ENCODE measurements around the gene GALNT1.
"Not testable (repeated sequence)": the region's sequence is repeated elsewhere in the genome, so short reads cannot be mapped to it uniquely, and the experiment has no call there.

GALNT1 gene

DNA sequence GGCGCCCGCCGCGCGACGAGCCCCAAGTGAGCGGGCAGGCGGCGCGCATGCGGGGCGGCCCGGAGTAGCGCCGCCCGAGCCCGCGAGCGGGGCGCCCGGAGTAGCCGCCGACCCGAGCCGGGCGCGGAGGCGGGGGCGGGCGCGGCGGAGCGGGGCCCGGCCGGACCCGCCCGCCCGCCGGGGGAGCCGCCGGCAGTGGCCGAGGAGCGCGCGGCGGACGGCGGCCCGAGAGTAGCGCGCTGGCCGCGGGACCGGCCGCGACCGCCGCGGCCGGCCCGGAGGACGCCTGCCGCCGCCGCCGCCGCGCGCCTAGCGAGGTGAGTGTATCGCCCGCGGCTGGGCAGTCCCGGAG, at the start of gene GALNT1:
TSS of gene GALNT1 (plus strand) at position 195 of the 352 bp plus-strand sequence. CDS start 72,923 bp downstream, outside the sequence.
- no peak for DNase-seq

DNA sequence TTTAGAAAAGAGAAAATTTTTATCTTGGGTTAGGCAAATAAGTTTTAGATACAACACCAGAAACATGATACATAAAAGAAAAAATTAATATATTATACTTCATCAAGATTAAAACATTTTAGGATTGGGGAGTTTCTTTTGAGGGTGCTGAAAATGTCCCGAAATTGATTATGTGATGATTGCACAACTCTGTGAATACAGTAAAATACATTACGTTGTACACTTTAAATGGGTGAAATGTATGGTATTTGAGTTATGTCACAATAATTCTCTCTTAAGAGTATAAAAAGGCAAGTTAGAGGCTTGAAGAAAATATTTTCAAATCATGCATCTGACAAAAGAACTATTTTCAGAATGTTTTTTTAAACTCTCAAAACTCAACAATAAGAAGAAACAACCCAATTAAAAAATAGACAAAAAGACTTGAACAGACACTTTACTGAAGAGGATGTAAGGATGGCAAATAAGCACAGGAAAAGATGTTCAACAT, 47.6 kb upstream of the GALNT1 start:
- DNase-seq: no peak

DNA sequence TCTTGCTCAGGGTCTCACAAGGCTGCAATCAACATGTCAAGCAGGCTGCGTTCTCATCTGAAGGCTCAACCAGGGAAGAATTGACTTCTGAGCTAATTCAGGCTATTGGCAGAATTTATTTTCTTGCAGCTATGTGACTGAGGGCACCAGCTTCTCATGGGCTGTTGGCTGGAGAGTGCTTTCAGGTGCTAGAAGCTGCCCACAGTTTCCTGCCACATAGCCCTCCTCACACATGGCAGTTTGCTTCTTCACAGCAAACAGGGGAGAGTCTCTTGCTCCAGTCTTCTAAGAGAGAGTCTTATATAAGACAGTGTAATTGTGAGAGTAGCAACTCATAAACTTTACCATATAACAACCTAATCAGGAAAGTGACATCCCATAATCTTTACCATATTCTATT, 46.2 kb upstream of the GALNT1 start:
- DNase-seq: no peak

DNA sequence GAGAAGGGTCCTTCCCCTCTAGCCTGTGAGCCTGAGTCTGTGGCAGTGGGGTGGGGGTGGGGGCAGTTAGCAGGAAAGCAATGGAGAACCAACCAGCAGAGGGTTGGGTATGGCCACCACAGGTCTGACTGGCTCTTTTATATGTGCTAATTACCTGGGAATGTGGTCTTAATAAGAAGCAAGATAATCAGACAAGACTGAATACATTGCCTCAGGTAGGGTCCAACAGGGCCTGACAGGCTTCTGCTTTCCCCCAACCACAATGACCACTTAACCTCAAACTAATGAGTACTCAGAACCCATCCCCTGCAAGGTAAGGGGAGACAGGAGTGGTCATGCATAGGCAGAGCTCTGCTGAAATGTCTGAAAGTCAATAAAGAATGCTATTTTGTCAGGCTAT, 39.2 kb upstream of the GALNT1 start:
- no peak for DNase-seq

DNA sequence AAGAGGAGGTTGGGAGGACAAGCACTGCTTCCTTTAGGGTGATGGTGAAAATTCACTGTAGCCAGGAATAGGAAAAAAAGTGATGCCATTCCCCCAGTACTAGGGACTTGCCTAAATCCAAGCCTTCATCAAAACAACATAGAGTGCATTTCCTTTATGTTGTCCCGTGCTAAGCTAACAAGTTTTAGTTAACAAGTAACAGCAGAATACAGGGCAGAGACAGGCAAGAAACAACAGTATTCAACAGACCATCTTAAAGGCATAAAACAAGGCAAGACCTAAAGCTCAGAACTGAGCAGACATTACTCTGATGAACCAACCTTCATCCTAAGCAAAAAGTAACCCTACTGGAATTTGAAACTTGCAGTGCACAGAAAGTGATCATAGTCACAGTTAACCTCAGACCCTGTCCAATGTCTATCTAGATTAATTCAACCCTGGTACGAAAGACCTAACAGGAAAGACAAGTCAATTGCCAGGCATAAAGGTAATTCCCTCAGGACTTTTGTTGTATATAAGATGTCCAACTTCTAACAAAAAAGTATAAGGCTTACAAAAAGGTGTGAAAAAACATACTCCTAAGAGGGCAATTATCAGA, 34.4 kb upstream of the GALNT1 start:
- no peak for DNase-seq

DNA sequence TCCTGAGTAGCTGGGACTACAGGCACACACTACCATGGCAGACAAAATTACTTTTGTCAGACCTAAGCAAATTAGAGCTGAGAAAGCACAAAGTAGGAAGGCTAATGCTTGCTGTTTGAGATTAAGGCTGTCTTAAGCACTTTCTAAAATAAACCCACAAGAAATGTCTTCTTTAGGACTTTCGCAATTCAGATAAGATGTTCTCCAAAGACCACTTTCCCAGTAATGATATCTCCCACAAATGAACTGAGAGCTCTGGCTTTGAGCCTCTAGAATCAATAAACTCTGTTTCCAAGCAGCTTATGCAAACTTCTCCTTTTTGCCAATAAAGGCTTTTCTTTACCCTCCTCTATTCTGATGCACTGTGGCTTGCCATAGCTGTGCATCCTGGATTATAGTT, 32.0 kb upstream of the GALNT1 start:
- DNase-seq: no peak

DNA sequence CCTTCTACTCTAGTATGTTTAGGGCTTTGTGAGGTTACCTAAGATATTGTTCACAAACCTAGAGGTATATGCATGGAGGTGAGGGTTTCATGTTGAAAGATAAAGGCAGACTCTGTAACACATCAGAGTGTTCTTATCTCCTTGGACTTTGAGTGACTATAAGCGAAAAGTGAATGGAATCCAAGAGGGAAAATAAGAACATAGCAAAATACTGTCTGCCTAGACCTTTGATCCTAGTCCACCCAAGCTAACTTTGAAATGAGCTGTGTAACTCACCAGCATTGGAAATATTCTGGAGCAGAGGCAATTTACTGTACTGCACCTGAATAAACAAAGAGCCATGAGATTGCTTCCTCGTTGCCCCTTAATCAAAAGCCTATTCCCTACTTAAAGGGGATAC, 28.2 kb upstream of the GALNT1 start:
- DNase-seq: no peak

DNA sequence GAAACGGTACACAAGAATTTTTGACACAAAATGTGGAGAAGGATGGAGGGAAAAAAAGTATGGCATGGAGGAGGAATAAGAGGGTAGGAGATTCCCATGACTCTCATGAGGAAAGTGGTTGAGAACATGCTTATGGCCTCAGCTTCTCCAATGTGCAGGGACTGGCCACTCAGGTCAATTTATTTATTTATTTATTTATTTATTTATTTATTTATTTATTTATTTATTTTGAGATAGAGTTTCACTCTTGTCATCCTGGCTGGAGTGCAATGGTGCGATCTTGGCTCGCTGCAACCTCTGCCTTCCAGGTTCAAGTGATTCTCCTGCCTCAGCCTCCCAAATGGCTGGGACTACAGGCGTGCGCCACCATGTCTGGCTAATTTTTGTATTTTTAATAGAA, 26.0 kb upstream of the GALNT1 start:
- not testable (repeated sequence) for DNase-seq

DNA sequence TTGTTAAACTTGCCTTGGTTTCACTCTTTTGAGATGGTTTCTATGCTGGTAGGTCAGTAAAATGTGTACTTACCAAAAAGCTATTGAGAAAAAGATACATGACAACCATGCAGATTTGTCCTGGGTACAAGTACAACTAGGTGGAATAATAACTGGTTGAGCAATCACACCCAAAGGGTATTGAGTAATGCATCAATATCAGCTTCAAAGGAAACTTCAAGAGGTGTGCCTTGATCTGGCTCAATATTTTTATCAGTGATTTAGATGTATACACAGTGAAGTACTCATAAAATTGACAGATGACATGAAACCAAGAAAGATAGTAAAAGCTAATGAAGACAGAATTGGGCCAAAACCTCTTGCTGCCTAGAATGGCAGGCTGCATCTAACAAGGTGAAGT, 21.7 kb upstream of the GALNT1 start:
- DNase-seq: no peak

DNA sequence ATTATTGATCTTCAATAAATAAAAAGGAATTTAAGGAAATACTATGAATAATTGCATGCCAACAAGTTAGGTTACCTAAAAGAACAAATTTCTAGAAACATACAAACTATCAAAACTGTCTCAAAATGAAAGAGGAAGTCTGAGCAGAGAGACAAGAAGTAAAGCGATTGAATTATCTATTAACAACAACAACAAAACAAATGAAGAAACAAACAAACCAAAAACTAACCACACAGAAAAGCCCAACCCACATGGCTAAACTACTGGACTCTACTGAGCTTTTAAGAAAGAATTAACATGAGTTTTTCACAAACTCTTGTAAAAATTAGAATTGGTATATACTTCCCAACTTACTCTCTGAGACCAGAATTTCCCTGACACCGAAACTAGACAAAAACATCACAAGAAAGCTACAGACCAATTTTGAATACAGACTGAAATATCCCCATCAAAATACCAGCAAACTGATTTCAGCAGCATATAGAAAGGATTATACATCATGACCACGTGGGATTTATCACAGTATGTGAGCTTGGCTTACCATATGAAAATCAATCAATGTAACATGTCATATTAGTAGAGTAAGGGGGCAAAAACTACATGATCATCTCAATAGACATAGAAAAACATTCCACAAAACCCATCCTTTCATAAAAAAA, 16.6 kb upstream of the GALNT1 start:
- DNase-seq: no peak

DNA sequence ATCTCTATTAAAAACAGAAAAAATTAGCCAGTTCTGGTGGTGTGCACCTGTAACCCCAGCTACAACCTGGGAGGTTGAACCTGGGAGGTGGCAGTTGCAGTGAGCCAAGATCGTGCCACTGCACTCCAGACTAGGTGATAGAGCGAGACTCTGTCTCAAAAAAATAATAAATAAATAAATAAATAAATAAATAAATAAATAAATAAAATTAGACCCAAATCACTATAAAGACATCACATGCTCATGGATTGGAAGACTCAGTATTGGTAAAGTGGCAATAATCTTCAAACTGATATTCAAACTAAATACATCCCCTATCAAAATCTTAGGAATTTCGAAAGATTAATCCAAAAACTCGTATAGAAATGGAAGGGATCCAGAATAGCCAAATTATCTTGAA, 15.5 kb upstream of the GALNT1 start:
- DNase-seq: no peak

DNA sequence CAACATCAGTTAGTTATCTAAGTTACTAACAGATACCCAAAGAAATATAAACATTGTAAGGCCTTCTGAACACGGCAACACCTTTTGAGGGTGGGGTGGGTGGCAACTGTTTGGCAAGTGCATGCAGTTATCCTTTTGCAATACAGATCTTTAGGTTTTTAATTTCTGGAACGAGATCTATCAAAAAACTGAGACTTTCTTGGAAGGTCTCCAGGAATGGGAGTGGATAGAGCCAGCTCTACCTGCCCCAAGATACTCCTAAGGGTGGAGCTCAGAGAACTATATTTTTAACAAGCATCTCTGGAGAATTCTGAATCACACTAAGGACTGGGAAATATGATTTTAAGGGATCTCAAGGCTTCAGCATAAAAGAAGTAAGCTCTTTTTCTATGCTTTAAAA, 11.4 kb upstream of the GALNT1 start:
- no peak for DNase-seq

DNA sequence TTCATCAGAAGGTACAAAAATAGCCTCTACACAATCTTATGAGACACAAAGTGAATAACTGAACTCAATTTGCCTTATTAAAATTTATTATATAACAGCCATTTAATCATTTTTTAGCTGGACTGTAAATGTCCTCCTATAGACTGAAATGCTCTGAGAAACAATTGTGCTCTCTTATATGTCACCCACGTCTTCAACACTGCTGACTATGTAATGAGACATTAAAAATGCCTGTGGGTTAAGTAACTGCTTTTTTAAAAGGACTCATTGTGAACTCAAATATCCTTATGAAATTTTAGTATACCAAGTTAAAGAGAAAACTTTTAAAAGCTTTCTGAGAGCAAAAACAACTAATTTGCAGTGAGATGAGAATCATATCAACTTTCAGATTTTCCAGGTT, 10.4 kb upstream of the GALNT1 start:
- DNase-seq: no peak

DNA sequence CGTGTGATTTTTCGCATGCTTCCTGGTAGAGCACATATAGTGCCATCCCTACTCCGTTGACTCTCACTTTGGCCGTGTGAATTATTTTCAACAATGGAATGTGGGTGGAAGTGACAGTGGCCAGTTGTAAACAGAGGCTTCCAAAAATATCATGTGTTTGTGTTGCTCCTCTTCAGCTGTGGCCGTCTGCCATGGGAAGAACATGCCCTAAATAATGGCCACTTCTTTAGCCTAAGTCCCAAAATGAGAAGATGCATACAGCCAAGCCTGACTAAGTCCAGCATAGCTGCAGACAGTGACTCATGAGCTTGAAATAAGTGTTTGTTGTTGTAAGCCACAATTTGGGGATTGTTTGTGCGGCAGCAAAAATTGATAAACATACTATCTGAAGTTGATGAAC, 8.9 kb upstream of the GALNT1 start:
- DNase-seq: no peak

DNA sequence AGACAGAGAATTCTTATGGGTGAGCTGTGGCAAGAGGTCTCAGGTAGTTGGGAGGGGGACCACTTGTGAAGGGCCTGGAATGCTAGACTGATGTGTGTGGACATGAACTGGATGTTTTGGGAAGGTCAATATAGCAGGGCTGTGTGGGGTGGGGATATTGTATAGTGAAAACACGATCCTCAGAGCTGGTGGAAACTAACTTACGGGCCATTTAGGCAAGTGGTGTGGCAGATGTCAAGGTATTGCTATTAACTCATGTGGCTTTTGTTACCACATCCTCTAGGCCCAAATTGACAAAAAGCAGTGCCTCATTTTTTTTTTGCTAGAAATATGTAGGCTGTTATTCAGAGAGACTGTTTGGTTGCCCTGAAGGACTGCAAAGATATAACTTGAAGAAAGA, 8.0 kb upstream of the GALNT1 start:
- no peak for DNase-seq

DNA sequence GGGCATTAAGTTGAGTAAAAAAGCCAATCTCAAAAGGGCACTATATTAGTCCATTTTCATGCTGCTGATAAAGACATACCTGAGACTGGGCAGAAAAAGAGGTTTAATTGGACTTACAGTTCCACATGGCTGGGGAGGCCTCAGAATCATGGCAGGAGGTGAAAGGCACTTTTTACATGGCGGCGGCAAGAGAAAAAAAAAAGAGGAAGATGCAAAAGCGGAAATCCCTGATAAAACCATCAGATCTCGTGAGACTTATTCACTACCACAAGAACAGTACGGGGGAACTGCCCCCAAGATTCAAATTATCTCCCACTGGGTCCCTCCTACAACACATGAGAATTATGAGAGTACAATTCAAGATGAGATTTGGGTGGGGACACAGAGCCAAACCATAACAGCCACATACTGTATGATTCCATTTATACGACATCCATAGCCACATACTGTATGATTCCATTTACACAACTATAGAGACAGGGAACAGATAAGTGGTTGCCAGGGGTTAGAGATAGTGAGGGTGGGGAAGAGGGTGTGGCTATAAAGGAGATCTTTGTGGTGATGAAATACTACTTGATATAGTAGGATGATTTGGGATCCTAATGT, 5.2 kb upstream of the GALNT1 start:
- not testable (repeated sequence) for DNase-seq

DNA sequence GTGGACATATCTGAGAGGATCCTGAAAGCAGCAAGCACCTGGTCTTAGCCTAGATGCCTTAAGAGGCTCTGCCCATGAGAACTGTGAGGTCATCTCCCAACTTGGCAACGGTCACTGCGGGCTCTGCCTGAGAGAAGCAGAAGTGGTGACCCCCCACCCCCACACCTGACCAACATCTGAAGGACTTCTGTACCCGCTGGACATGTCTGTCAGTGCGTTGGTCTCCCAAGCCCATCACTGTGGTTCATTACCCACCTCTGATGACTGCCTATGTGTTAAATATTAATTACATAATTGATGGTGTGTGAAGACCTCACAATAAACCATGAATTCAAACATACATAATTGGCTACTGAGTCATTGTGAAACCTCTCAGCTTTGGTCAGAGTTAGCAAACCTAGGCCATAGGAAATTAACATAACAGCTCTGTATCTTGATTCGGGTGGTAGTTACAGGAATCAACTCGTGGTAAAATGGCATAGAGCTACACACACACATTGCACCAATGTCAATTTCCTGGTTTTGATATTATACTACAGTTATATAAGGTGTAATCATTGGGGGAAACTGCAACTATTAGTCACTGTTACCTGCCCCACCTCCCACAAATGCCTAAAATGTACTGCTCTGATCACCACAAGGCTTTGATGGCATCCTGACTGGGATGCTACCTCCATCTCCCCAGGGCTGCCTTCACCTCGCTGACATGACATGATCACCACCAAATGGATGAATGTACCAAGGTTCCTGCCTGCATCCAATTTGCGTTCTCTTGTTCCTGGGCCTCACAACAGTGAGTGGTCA, 4.3 kb upstream of the GALNT1 start:
- no peak for DNase-seq

DNA sequence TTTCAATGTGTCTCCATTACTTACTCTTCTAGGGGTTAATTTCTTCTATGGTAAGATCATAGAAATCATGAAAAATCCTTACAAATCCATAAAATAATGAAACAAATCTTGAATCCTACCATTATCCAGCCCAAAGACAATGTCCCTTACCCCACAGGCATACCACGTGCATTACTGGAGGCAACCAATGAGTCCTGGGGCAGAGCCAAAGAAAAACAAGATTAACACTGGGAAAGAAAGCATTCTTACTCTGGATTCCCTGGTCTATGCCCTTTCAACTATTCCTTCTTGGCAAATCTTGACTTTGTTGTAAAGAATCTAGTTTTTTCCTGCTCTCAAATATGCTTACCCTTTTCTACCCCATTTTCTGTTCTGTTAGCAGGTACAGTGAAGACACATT, 3.1 kb upstream of the GALNT1 start:
- DNase-seq: no peak

DNA sequence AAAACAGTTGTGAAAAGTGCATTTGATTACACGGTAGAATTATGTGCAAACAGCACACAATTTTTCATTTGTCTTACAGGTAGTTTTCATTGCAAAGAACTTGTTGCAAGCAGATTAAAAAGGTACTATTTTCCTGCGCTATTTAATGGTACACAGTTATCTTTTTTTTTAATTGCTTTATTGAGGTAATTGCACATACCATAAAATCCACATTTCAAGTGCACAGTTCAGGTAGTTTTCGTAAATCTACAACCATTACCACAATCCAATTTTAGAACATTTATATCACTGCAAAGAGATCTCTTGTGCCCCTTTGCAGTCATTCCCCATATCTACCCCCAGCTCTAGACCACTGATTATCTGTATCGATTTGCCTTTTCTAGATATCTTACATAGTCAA, 2.6 kb upstream of the GALNT1 start:
- DNase-seq: no peak

DNA sequence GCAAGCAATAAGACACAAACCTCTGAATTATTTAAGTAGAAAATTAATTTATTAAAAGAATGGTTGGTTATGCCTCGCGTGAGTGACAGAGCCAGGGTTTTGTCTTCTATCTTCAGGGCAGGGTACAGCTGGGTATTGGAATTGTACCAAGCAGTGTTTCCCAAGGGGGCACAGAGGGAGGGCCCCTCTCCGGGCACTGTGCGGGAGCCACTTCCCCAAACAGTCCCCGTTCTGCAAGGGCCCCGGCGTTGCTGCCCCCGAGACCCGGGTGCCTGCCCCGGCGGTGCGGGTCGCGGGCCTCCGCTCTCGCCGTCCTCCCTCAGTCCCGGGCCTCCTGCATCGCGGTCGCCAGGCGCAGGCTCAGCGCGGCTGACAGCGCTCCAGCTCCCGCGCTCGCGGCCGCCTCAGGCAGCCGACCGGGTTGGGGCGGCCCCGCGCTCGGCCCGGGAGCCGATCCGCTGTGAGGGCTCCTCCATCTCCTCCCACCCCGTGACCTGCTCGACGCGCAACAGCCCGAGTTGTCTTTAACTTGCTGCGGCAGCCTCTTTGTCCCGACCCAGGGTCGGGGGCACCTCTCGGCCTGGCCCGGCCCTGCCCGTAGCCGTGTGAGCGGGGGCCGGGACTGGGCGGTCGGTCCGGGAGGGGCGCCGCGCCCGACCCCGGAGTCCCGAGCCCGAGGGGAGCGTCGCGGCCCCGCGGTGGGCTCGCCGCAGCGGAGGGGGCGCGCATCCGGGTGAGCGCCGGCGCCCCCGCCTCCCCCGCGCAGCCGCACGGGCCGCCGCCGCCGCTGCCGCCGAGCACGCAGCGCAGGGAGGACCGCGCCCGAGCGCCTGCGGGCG, 620 bp upstream of the GALNT1 start:
- peak; percentile 66 for DNase-seq

DNA sequence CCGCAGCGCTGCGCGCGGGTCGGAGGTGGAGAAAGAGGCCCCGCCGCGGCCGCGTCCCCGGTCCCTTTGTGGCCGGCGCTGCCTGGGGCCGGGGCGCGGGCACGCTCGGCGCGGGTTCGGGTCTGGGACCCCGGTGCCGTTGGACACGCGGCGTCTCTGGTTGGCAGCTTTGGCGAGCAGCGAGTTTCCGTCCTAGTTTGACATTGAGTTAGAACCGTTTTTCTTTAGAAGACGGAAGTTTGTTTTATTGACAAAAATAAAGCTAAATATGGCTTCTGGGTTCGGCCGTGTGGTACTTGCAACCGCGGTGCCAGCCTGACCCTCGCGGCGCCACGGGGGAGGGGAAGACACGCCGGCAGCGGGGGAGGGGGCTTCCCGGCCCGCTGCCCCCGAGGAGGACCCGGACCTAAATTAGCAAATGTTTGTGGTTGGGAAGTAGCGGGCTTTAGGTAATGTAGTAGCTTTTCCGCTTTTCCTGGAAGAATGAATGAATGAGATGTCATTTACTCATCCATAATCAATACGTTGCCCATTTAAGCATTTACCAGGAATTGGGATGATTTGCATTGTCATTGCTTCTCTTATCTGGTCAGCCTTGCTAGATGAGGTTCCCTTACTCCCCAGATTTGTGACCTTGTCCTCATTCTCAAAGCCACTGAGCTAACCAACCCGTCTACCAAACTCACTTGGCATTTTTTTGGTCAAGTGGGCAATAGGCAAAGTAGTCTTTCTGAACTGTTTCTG, 530 bp downstream of the GALNT1 start:
- no peak for DNase-seq

Measured in CD4-positive, alpha-beta T cell treated with Interferon gamma for 1 hour (primary cell).